Activated T-cell treated with anti-CD3 and anti-CD28 coated beads, Interleukin-2, amount 50 U/mL, for 72 hours (primary cell): ENCODE data around the gene FCGR3B. TPM values are rescaled to one million over a fixed set of nuclear protein-coding genes. Genes with fewer than 3 reads are reported as not detected.
"Not testable (repeated sequence)": the region's sequence is repeated elsewhere in the genome, so short reads cannot be mapped to it uniquely, and the experiment has no call there.

Experiments used
- ATAC-seq, 2 donors: fragments of 150-1000 bp; cut with Tn5 transposase; replicated peaks in 1 of 2; 2 replicates each; pipeline ENCODE4 v1.10.0; 2021; ENCODE audit warnings: moderate library complexity in 2 of 2, mild to moderate bottlenecking in 1 of 2
- DNase-seq, 2 donors: peaks; one replicate each; pipeline ENCODE4 v3.0.0; 2021 to 2022; ENCODE audit warnings: mixed read lengths in 1 of 2
- H3K27ac Mint-ChIP-seq: one replicate; pipeline ENCODE4 v1.8.0; 2022; ENCODE audit warnings: mild to moderate bottlenecking, moderate library complexity, mixed read lengths
- H3K27me3 Mint-ChIP-seq: one replicate; pipeline ENCODE4 v1.8.0; 2022; ENCODE audit warnings: low read depth, mixed read lengths
- H3K36me3 Mint-ChIP-seq, 2 donors: one replicate each; pipeline ENCODE4 v1.8.0; 2022; ENCODE audit warnings: mixed read lengths in 2 of 2, mild to moderate bottlenecking in 1 of 2; ENCODE audit not compliant: insufficient read depth in 2 of 2
- H3K4me1 Mint-ChIP-seq: one replicate; pipeline ENCODE4 v1.8.0; 2022; ENCODE audit warnings: low read depth, mixed read lengths
- H3K4me3 Mint-ChIP-seq, 2 donors: one replicate each; pipeline ENCODE4 v1.8.0; 2022; ENCODE audit warnings: mild to moderate bottlenecking in 2 of 2, mixed read lengths in 2 of 2, moderate library complexity in 2 of 2
- H3K9me3 Mint-ChIP-seq, 2 donors: one replicate each; pipeline ENCODE4 v1.8.0; 2022; ENCODE audit warnings: mixed read lengths in 2 of 2
- total RNA-seq, 2 donors: library from RNA; stranded (reverse); gene quantifications; one replicate each; pipeline ENCODE4 v1.2.3, GENCODE V29; 2022

FCGR3B gene
- total RNA-seq, 2 donors from 2014 or later: 0.30 TPM; not detected in 1

- H3K36me3 Mint-ChIP-seq, H3K27me3 Mint-ChIP-seq, DNase-seq, ATAC-seq, H3K4me1 Mint-ChIP-seq, H3K27ac Mint-ChIP-seq, H3K4me3 Mint-ChIP-seq, H3K9me3 Mint-ChIP-seq: not testable (repeated sequence)
Measured at GRCh38 chr1:161658524-161658923, 27.5 kb upstream of the FCGR3B start.

- not testable (repeated sequence) for H3K4me3 Mint-ChIP-seq, H3K27ac Mint-ChIP-seq, DNase-seq, H3K36me3 Mint-ChIP-seq, H3K4me1 Mint-ChIP-seq, ATAC-seq, H3K9me3 Mint-ChIP-seq
- H3K27me3 Mint-ChIP-seq: peaks cover 20% of the 10 kb centered on the region
Measured at GRCh38 chr1:161653971-161654370, 23.0 kb upstream of the FCGR3B start.

GRCh38 chr1:161653541-161653940 lies 22.6 kb upstream of the FCGR3B start:
- H3K36me3 Mint-ChIP-seq, H3K27ac Mint-ChIP-seq, ATAC-seq, H3K4me3 Mint-ChIP-seq, DNase-seq, H3K4me1 Mint-ChIP-seq, H3K9me3 Mint-ChIP-seq: not testable (repeated sequence)
- H3K27me3 Mint-ChIP-seq: peaks cover 23% of the 10 kb centered on the region

GRCh38 chr1:161647507-161648360 lies 16.8 kb upstream of the FCGR3B start:
- DNase-seq, H3K4me1 Mint-ChIP-seq, H3K4me3 Mint-ChIP-seq, H3K27ac Mint-ChIP-seq, H3K9me3 Mint-ChIP-seq, H3K36me3 Mint-ChIP-seq: not testable (repeated sequence)
- peak; percentile 45 to 62 for ATAC-seq
- peaks cover 42% of the 10 kb centered on the region for H3K27me3 Mint-ChIP-seq

- not testable (repeated sequence) for DNase-seq, ATAC-seq, H3K27ac Mint-ChIP-seq, H3K9me3 Mint-ChIP-seq, H3K36me3 Mint-ChIP-seq, H3K4me3 Mint-ChIP-seq
- Mint-ChIP-seq H3K4me1 (peaks cover 16% of the 10 kb centered on the region), H3K27me3 (peaks cover 32% of the 10 kb centered on the region)
Measured at GRCh38 chr1:161644855-161645254, 13.9 kb upstream of the FCGR3B start.

- H3K36me3 Mint-ChIP-seq, DNase-seq, H3K4me3 Mint-ChIP-seq, H3K9me3 Mint-ChIP-seq: not testable (repeated sequence)
- Mint-ChIP-seq H3K27ac (peak overlapping the region; percentile 38), H3K4me1 (peaks cover 16% of the 10 kb centered on the region), H3K27me3 (peaks cover 24% of the 10 kb centered on the region)
- peak in 1 of 2 donors; percentile 41 for ATAC-seq
Measured at GRCh38 chr1:161643481-161644208, 12.7 kb upstream of the FCGR3B start.

GRCh38 chr1:161642697-161643096 lies 11.7 kb upstream of the FCGR3B start:
- peaks cover 14% of the 10 kb centered on the region for H3K4me1 Mint-ChIP-seq
- H3K4me3 Mint-ChIP-seq, H3K9me3 Mint-ChIP-seq, H3K27ac Mint-ChIP-seq, H3K36me3 Mint-ChIP-seq, DNase-seq: not testable (repeated sequence)
- peaks cover 22% of the 10 kb centered on the region for H3K27me3 Mint-ChIP-seq
- ATAC-seq: peak in 1 of 2 donors; percentile 43

- H3K27ac Mint-ChIP-seq, H3K27me3 Mint-ChIP-seq, H3K36me3 Mint-ChIP-seq, H3K4me3 Mint-ChIP-seq, H3K9me3 Mint-ChIP-seq, ATAC-seq, DNase-seq: not testable (repeated sequence)
- H3K4me1 Mint-ChIP-seq: peaks cover 32% of the 10 kb centered on the region
Measured at GRCh38 chr1:161639203-161639602, 8.2 kb upstream of the FCGR3B start.

GRCh38 chr1:161638251-161638993 lies 7.4 kb upstream of the FCGR3B start:
- not testable (repeated sequence) for H3K27me3 Mint-ChIP-seq, H3K27ac Mint-ChIP-seq, H3K36me3 Mint-ChIP-seq, H3K4me3 Mint-ChIP-seq, DNase-seq, ATAC-seq, H3K9me3 Mint-ChIP-seq
- peaks cover 32% of the 10 kb centered on the region for H3K4me1 Mint-ChIP-seq

- not testable (repeated sequence) for DNase-seq, H3K4me3 Mint-ChIP-seq, H3K27ac Mint-ChIP-seq, H3K9me3 Mint-ChIP-seq, H3K27me3 Mint-ChIP-seq, ATAC-seq, H3K36me3 Mint-ChIP-seq
- H3K4me1 Mint-ChIP-seq: peaks cover 24% of the 10 kb centered on the region
Measured at GRCh38 chr1:161636976-161637375, 6.0 kb upstream of the FCGR3B start.

GRCh38 chr1:161636189-161636782 lies 5.3 kb upstream of the FCGR3B start:
- not testable (repeated sequence) for H3K27me3 Mint-ChIP-seq, H3K36me3 Mint-ChIP-seq, H3K9me3 Mint-ChIP-seq
- peak in 1 of 2 donors; percentile 23 for DNase-seq
- peaks cover 23% of the 10 kb centered on the region for H3K4me1 Mint-ChIP-seq
- H3K27ac Mint-ChIP-seq: peak overlapping the region; percentile 21
- peak; percentile 88 to 89 for ATAC-seq
- H3K4me3 Mint-ChIP-seq: peak overlapping the region; percentile 4 to 44

- H3K9me3 Mint-ChIP-seq, ATAC-seq, H3K4me3 Mint-ChIP-seq, H3K27me3 Mint-ChIP-seq, DNase-seq, H3K27ac Mint-ChIP-seq, H3K36me3 Mint-ChIP-seq: not testable (repeated sequence)
- H3K4me1 Mint-ChIP-seq: peaks cover 23% of the 10 kb centered on the region
Measured at GRCh38 chr1:161634993-161635392, 4.0 kb upstream of the FCGR3B start.
